ENCODE results near the gene SPAG17.

Gene SPAG17

GRCh38 chr1:117985239-117985638 is 199.8 kb downstream of the SPAG17 start:
- ChIA-PET CTCF (no interaction called here), POLR2A (ENCODE audit: low non-redundant PET) (no interaction called here)
- TF ChIP-seq CTCF (conservative IDR thresholded peaks at IDR 0.05; ENCODE audit: low read depth): no peak
- DNase-seq (ENCODE audit: low spot score): no peak
- no peak overlapping the region for H3K27ac ChIP-seq

GRCh38 chr1:117981455-117982192 is 203.4 kb downstream of the SPAG17 start:
- TF ChIP-seq CTCF (conservative IDR thresholded peaks at IDR 0.05; ENCODE audit: low read depth): no peak
- ChIA-PET CTCF (interaction anchor here (0.6 kb wide), 1 partner anchor 19 kb away, joined by 4 read pairs; no protein-coding TSS in a partner anchor), POLR2A (ENCODE audit: low non-redundant PET) (no interaction called here)
- DNase-seq (ENCODE audit: low spot score): no peak
- no peak overlapping the region for H3K27ac ChIP-seq

GRCh38 chr1:117976381-117976780 is 208.6 kb downstream of the SPAG17 start:
- CTCF ChIA-PET: interaction anchor here (0.6 kb wide), 3 partner anchors 14 to 1250 kb away, joined by 3 read pairs; no protein-coding TSS in a partner anchor
- POLR2A ChIA-PET (ENCODE audit: low non-redundant PET): no interaction called here
- no peak for TF ChIP-seq CTCF (conservative IDR thresholded peaks at IDR 0.05; ENCODE audit: low read depth)
- H3K27ac ChIP-seq: no peak overlapping the region
- no peak for DNase-seq (ENCODE audit: low spot score)

- POLR2A ChIA-PET (ENCODE audit: low non-redundant PET): no interaction called here
Observed at GRCh38 chr1:117971777-117972176, 213.3 kb downstream of the SPAG17 start.

GRCh38 chr1:117970252-117970651 is 214.8 kb downstream of the SPAG17 start:
- TF ChIP-seq CTCF (conservative IDR thresholded peaks at IDR 0.05; ENCODE audit: low read depth): no peak
- CTCF ChIA-PET: no interaction called here
- POLR2A ChIA-PET (ENCODE audit: low non-redundant PET): no interaction called here
- H3K27ac ChIP-seq: no peak overlapping the region
- DNase-seq (ENCODE audit: low spot score): no peak

More at GRCh38 chr1:117971777-117972176, 213.3 kb downstream of the SPAG17 start:
- no peak overlapping the region for H3K27ac ChIP-seq
- no peak for TF ChIP-seq CTCF (conservative IDR thresholded peaks at IDR 0.05; ENCODE audit: low read depth)
- CTCF ChIA-PET: no interaction called here
- DNase-seq (ENCODE audit: low spot score): no peak

GRCh38 chr1:117967881-117968280 is 217.1 kb downstream of the SPAG17 start:
- CTCF ChIA-PET: no interaction called here
- TF ChIP-seq CTCF (conservative IDR thresholded peaks at IDR 0.05; ENCODE audit: low read depth): no peak
- DNase-seq (ENCODE audit: low spot score): peak; percentile 26
- POLR2A ChIA-PET (ENCODE audit: low non-redundant PET): no interaction called here
- H3K27ac ChIP-seq: no peak overlapping the region
